CD4-positive, alpha-beta T cell treated with Interleukin-4 for 1 hour (primary cell): ENCODE data around the gene SEPTIN3.
"Not testable (repeated sequence)": the region's sequence is repeated elsewhere in the genome, so short reads cannot be mapped to it uniquely, and the experiment has no call there.

Source experiments
- DNase-seq, 2 donors: peaks; one replicate each; pipeline ENCODE4 v3.0.0-alpha.2; 2020 to 2022

The SEPTIN3 gene

GRCh38 chr22:41943661-41944209, 25.5 kb upstream of the SEPTIN3 start:
- DNase-seq = no peak

- DNase-seq = peak; percentile 86 to 88
Measured at GRCh38 chr22:41946629-41947423, 22.4 kb upstream of the SEPTIN3 start, which contains the start of gene CENPM. TSS of gene CENPM (minus strand) at chr22:41947152. CDS start at chr22:41947076, 76 bp downstream.

DNA sequence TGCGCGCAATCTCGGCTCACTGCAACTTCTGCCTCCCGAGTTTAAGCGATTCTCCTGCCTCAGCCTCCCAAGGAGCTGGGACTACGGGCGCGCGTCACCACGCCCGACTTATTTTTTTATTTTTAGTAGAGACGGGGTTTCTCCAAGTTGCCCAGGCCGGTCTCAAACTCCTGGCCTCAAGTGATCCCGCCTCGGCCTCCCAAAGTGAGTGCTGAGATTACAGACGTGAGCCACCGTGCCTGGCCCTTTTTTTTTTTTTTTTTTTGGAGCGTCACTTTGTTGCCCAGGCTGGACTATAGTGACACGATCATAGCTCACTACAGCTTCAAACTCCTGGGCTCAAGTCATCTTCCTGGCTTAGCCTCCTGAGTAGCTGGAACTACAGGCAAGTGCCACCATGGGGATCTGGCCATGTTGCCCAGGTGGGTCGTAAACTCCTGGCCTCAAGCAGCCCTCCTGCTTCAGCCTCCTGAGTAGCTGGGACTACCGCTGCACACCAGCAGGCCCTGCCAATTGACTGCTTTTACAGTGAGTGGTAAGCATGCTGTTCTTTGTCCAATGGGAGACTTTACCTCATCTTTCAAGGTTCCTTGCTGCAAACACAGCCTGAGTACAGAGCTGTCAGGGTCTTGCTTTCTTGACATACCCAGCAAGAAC, 21.7 kb upstream of the SEPTIN3 start:
- DNase-seq = no peak

- no peak for DNase-seq
Measured at GRCh38 chr22:41948142-41948541, 21.1 kb upstream of the SEPTIN3 start.

DNA sequence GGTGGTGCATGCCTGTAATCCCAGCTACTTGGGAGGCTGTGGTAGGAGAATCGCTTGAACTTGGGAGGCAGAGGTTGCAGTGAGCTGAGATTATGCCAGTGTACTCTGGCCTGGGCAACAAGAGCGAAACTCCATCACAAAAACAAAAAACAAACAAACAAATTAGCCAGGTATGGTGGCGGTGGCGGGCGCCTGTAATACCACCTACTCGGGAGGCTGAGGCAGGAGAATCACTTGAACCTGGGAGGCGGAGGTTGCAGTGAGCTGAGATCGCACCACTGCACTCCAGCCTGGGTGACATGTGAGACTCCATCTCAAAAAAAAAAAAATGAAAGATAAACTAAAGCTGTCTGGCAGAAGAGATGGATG, 20.3 kb upstream of the SEPTIN3 start:
- DNase-seq = not testable (repeated sequence)

DNA sequence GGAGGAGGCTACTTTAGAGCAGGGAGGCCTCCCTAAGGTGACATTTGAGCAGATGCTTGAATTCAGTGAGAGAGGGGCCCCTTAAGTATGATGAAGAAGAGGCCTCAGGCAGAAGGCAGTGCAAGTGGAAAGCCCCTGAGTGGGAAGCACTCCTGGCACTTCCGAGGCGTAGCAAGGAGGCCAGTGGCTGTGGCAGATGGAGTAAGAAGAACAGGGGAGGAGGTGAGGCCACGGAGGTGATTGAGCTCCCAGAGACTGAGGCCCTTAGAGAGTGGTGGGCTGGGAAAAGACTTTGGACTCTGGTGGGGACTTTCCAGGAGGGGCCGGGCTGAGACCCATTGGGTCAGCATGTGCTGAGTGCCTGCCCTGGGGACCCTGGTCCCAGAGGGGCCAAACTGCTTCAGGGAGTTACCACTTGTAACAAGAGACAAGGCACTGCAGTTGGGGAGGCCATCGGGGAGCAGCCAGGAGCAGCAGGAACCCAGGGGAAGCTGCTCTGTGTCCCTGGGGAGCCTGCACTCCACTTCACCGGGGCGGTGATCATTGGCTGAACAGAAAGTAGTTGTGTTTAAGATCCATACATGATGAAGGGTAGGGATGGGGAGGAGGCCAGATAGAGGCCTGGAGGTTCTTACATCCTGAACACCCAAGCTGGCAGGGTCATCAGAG, 19.8 kb upstream of the SEPTIN3 start:
- no peak for DNase-seq

DNA sequence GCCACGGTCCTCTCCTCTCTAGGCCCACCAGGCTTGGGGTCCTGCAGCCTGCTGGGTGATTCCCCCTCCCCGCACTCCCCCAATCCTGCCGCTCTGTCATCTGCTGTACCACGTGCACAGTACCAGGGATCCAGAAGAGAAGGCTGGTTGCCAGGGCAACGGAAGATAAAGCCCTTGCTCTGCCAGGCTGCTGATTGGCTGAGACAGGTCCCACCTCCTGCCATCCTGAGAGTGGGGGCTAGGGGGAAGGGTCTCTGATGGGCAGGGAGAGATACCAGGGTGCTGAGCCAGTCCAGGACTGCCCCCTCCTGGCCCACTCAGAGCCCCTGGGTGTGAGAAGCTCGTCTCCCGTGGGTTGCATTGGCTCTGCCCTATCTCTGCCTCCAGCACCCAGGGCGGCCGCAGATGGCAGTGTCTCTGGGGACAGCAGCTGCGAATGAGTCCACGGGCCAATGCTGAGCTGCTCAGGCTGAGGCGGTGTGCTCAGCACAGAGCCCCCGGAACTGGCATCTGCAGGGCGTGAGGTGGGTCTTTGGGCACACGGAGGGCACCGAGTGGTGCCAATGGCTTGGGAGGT, 17.3 kb upstream of the SEPTIN3 start, which contains the start of gene SMIM45:
Gene SMIM45, plus strand, starts transcription at position 253 of the 577 bp plus-strand sequence.
- DNase-seq = peak in 1 of 2 donors; percentile 44

DNA sequence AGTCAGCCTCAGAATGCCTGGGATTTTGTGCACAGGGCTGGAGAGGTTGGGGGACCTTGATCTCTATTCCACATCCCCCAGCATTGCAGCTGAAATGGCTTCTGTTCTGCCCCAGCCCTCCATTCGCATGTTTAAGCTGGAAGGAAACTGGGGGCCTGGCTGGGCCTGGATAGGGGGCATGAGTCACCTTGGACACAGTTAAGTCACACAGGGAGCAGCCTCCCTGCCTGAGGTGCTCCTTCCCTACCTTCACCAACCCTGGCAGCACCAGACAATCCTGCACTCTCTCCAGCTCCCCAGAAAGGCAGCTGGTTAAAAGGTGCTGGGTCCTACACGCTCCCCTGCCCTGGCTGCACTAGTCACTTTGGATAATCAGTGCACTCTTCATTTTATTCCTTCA, 16.5 kb upstream of the SEPTIN3 start:
- no peak for DNase-seq

GRCh38 chr22:41957941-41958556, 11.2 kb upstream of the SEPTIN3 start:
- no peak for DNase-seq

GRCh38 chr22:41963453-41964111, 5.7 kb upstream of the SEPTIN3 start:
- DNase-seq = no peak

DNA sequence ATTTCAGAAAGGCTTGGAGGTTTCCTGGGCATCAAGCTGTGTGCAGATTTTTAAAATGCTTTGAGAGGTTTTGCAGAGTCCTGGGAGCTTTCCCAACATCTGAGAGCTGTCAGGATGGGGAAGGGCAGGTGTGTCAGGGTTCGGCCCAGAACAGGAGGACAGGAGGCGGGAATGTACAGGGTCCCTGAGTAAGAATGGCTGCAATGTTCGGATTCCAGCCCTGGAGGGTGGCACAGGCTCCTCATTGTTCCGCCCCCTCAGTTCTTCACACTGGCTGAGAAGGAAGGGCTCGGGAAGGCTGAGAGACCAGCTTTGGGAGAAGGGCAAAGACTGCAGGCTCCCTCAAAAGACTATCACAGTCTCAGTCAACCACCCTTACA, 5.1 kb upstream of the SEPTIN3 start:
- no peak for DNase-seq

GRCh38 chr22:41966225-41966606, 3.0 kb upstream of the SEPTIN3 start:
- DNase-seq = no peak

DNA sequence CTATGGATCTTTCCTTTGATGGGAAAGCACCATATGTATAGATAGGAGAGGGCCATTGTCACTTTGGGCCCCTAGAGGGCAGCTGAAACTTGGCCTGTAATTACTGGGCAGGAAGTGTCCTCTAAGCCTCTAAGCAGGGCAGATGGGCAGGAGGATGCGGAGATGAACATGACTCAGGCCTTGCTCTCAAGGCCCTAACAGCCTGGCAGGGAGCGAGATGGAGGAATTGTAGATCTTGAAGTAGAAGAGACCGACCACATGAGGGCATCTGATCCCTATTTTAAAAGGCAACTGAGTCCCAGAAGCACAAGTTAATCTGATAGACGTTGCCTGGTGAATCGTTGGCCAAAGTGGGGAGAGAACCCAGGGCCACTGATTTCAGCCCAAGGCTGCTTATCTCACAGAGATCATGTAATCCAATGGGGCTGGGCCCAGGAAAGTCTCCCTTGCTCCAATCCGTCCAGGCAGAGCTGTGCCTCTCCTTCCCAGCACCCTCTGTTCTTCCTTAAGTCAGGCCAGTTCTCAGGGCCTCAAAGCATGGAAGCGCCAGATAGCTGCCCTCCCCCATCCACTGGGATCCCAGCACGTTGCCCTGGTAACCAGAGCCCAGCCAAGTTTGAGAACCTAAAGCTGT, 2.5 kb upstream of the SEPTIN3 start:
- DNase-seq = peak; percentile 63 to 67

DNA sequence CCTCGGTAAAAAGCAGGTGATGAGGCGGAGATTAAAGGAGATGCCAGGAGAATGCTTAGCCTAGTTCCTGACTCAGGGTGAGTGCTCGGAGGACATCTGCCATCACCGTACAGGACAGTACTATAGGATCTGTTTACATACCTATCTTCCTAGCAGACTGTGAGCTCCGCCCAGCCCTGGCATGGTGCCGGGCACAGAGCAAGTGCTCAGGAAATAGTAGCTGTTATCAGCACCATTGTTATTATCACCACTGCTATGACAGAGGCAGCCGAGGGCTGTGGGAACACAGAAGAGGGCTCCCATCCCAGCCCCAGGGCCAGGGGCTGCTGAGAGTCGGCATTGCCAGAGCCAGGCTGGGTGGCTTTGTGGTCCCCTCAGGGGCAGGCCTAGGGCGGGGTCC, 642 bp upstream of the SEPTIN3 start:
- DNase-seq = no peak

DNA sequence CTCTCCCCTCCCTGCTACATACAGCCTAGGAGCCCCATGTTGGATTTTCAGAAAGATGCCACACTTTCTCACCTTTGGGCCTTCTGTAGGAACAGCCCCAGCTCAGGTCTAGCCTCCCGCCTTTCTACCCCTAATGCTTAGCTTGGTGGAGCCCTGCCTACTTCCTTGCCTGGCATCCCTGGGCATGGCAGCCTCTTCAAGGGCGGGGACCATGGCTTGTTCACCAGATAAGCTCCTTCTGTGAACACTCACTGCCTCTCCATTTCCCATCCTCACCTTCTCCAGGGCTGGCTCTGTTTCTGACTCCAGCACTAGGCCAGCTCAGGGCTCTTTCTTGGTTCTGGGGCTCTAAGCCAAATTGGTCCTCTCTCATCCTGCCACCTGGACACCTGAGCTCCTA, 1.4 kb downstream of the SEPTIN3 start:
- DNase-seq = no peak

- DNase-seq = no peak
Measured at GRCh38 chr22:41971431-41971830, 2.2 kb downstream of the SEPTIN3 start.

- no peak for DNase-seq
Measured at GRCh38 chr22:41974691-41975290, 5.5 kb downstream of the SEPTIN3 start.

DNA sequence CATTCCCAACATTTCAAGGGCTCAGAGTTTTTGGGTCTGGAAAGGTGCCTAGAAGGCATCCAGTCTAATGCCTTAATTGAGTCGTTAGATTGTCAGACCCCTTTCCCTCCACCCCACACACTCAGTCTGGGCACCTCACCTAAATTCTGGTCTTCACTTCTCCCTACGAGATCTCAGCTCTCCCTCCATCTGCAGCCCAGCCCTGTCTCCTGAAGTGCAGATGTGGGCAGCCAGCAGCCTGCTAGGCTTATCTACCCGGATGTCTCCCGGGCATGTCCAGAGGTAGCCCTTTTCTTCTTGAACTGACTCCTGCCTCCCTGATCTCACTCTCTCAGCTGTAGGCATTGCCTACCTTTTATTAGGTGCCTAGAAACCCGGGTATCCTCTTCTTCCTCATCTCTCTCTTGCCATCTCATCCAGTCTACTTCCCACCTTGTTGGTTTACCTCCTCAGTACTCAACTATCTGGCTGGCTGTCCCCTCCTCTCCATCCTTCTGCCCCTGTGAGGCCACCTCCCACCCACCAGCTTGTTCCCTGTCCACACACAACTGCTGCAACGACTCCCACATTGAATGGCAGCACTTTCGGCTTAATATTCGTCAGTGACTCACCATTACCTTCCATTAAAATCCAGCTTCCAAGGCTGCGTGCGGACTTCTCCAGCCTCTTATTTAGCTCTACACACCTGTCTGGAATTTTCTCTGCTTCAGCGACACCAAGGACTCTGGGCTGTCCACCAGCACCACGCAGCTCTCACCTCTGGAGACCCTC, 6.2 kb downstream of the SEPTIN3 start:
- DNase-seq = no peak

DNA sequence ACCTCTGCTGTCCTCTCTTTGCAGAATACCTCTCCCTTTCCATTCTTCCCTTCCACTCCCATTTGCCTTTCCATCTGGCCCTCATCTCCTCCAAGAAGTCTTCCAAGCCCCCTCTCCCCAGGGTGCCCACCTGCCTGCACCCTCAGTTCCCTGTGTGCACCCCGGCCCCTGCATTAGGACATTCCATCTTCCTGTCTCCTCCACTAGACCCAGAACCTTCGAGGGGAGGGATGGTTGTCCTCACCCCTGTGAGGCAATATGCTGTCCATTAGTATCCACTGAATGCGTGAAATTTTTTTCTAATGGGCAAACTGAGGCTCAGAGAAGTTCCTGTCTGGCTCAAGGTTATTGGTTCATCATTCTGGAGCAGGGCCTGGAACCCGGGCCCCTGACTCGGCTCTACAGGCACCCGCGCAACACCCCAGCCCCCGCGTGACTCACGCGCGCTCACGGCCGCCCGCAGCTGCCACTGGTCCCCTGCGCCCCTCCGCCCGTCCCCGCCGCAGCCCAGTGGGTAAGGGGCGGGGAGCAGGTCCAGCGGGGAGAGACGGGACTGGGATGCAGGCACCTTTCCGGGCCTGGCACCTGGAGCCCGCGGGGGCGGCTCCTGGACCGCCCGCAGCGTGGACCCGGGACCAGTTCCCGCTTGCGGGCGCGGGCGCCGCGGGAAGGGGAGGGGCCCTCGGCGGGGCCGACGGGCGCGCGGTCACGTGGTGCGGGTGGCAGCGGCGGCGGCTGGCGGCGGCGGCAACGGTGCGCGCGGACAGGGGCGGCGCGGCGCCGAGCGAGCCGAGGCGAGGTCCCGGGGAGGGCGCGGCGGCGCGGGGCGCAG, 7.0 kb downstream of the SEPTIN3 start:
- peak; percentile 19 to 45 for DNase-seq
